Measurements from ENCODE around the gene ART1.

The ART1 gene

DNA sequence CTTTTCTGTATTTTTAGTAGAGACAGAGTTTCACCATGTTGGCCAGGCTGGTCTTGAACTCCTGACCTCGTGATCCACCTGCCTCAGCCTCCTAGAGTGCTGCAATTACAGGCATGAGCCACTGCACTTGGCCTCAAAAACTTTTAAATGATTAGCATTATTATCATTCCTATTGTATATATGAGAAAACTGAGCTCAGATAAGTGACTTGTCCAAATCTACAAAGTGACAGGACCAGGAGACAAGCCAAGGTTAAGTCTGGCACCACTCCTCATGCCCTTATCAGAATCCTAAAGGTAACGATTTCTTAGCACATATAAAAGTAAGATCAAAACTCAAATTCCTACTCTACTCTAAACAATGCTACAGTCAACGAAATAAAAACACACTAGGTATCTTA lies 58.5 kb downstream of the ART1 start:
- no peaks in the 10 kb centered on the region for H3K27me3 Mint-ChIP-seq (ENCODE audit: low read depth)
- H3K36me3 Mint-ChIP-seq (ENCODE audit: low read depth), result peaks cover 78% of the 10 kb centered on the region

DNA sequence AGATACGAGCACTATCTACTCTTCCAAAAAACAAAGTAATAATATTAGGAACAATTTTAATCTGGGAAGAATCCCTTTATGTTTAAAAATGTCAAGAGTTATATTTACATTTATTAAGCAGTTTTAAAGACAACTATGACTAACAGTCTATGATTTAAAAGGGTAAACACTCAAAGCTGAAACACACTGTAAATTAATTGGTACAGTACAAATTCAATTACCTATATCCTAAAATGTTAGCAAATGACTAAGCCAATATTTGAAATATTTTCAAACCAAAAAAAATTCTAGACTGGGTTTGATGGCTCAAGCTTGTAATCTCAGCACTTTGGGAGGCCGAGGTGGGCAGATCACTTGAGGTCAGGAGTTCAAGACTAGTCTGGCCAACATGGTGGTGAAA lies 62.2 kb downstream of the ART1 start:
- H3K27me3 Mint-ChIP-seq (ENCODE audit: low read depth), result no peaks in the 10 kb centered on the region
- H3K27ac Mint-ChIP-seq, result no peak overlapping the region
- H3K4me1 Mint-ChIP-seq, result no peaks in the 10 kb centered on the region
- peaks cover 68% of the 10 kb centered on the region for H3K36me3 Mint-ChIP-seq (ENCODE audit: low read depth)
- TF ChIP-seq, protein P1, sequence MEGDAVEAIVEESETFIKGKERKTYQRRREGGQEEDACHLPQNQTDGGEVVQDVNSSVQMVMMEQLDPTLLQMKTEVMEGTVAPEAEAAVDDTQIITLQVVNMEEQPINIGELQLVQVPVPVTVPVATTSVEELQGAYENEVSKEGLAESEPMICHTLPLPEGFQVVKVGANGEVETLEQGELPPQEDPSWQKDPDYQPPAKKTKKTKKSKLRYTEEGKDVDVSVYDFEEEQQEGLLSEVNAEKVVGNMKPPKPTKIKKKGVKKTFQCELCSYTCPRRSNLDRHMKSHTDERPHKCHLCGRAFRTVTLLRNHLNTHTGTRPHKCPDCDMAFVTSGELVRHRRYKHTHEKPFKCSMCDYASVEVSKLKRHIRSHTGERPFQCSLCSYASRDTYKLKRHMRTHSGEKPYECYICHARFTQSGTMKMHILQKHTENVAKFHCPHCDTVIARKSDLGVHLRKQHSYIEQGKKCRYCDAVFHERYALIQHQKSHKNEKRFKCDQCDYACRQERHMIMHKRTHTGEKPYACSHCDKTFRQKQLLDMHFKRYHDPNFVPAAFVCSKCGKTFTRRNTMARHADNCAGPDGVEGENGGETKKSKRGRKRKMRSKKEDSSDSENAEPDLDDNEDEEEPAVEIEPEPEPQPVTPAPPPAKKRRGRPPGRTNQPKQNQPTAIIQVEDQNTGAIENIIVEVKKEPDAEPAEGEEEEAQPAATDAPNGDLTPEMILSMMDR (IDR thresholded peaks at IDR 0.05; ENCODE audit: unreplicated experiment in 3 of 3), result no peak
- H3K4me3 Mint-ChIP-seq, result no peak overlapping the region
- no peaks in the 10 kb centered on the region for H3K9me3 Mint-ChIP-seq

More for the DNA sequence above, 58.5 kb downstream of the ART1 start:
- no peak overlapping the region for H3K4me3 Mint-ChIP-seq
- no peak overlapping the region for H3K27ac Mint-ChIP-seq
- H3K9me3 Mint-ChIP-seq, result no peaks in the 10 kb centered on the region
- no peaks in the 10 kb centered on the region for H3K4me1 Mint-ChIP-seq
- TF ChIP-seq, protein P1 (IDR thresholded peaks at IDR 0.05; ENCODE audit: unreplicated experiment in 3 of 3), result no peak

DNA sequence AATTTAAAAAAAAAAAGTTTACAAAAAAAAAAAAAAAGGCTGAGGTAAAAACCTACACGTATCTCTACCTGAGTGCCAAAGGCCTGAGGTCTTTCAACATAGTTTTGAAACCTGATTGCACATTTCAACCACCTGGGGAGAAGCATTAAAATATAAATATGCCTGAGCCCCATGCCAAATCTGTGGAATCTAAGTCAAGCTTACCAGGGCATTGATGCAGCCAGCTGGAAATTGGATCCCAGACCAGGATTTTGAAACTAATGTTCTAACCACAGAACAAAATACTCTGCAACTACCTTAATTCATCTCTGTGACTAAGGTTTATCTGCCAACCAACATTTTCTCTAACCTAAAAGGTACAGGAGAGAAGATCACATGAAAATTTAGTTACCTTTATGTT lies 65.0 kb downstream of the ART1 start:
- no peaks in the 10 kb centered on the region for H3K9me3 Mint-ChIP-seq
- no peak overlapping the region for H3K4me3 Mint-ChIP-seq
- H3K27me3 Mint-ChIP-seq (ENCODE audit: low read depth), result no peaks in the 10 kb centered on the region
- H3K27ac Mint-ChIP-seq, result no peak overlapping the region
- peaks cover 71% of the 10 kb centered on the region for H3K36me3 Mint-ChIP-seq (ENCODE audit: low read depth)
- TF ChIP-seq, protein P1 (IDR thresholded peaks at IDR 0.05; ENCODE audit: unreplicated experiment in 3 of 3), result no peak
- no peaks in the 10 kb centered on the region for H3K4me1 Mint-ChIP-seq

DNA sequence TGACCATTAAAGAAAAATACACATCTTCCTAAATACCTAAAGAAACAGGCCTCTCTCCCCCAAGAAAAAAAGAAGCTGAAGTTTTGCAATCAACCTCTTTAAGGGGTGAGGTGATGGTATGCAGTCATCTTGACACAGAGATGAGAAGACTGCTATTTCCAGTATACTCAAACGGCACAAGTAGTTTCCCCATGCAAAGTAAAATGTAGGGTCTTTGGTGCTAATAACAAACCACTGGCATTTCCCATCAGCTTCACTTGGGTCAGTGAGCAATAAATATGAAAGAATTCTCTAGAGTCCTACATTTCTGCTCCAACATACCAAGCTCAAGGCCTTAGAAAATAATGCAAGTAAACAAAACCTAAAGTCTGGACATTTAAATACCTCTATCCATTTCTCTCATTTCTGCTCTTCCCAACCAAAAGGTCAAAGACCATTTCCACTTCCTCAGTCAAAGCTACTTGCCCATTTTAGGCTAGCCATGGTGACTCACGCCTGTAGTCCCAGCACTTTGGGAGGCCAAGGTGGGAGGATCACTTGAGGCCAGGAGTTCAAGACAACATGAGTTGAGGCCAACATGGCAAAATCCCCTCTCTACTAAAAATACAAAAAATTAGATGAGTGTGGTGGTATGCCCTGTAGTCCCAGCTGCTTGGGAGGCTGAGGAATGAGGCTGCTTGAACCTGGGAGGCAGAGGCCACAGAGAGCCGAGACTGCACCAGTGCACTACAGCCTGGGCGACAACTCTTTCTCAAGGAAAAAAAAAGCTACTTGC lies 65.7 kb downstream of the ART1 start:
- no peaks in the 10 kb centered on the region for H3K27me3 Mint-ChIP-seq (ENCODE audit: low read depth)
- H3K27ac Mint-ChIP-seq, result no peak overlapping the region
- no peak overlapping the region for H3K4me3 Mint-ChIP-seq

DNA sequence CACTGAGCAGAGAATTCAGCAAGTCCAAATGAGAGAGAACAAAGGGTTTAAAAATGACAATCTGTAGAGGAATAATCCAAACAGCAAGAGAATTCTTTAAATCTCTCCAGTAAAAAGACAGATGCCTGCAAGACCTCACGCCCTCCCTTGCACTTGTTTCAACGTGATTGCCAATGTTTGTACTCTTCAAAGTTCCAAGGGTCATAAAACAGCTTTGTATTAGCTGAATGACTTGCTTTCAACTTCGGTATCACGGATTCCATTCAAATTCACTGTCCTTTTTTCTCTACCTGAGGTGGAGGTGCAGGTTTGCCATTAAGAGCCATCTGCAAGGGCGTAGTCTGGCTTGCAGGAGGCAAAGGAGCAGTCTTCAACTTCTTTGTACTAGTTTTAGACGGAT lies 67.3 kb downstream of the ART1 start:
- TF ChIP-seq, protein P1 (IDR thresholded peaks at IDR 0.05; ENCODE audit: unreplicated experiment in 3 of 3), result no peak
- H3K4me3 Mint-ChIP-seq, result no peak overlapping the region
- H3K36me3 Mint-ChIP-seq (ENCODE audit: low read depth), result peaks cover 71% of the 10 kb centered on the region
- no peaks in the 10 kb centered on the region for H3K27me3 Mint-ChIP-seq (ENCODE audit: low read depth)
- H3K27ac Mint-ChIP-seq, result no peak overlapping the region
- no peaks in the 10 kb centered on the region for H3K4me1 Mint-ChIP-seq
- no peaks in the 10 kb centered on the region for H3K9me3 Mint-ChIP-seq

More for the DNA sequence above, 65.7 kb downstream of the ART1 start:
- H3K36me3 Mint-ChIP-seq (ENCODE audit: low read depth), result peaks cover 70% of the 10 kb centered on the region
- TF ChIP-seq, protein P1 (IDR thresholded peaks at IDR 0.05; ENCODE audit: unreplicated experiment in 3 of 3), result no peak
- no peaks in the 10 kb centered on the region for H3K4me1 Mint-ChIP-seq
- no peaks in the 10 kb centered on the region for H3K9me3 Mint-ChIP-seq
